Esophagus mucosa (tissue), 1 donor: ENCODE data around the gene CAD. TPM values are rescaled to one million over a fixed set of nuclear protein-coding genes. Genes with fewer than 3 reads are reported as not detected.

ENCODE experiments used
- ATAC-seq: fragments of 200-7000 bp; cut with Tn5 transposase; one replicate; pipeline ENCODE4 v1.9.1; 2020
- total RNA-seq: library from RNA; stranded (reverse); gene quantifications from one replicate; pipeline ENCODE4 v1.2.4, GENCODE V29; 2023
- donor health status: DM: yes; HTN: yes; CAD: no.

The CAD gene
- total RNA-seq, 1 donor from 2014 or later, result 26.7 TPM

DNA sequence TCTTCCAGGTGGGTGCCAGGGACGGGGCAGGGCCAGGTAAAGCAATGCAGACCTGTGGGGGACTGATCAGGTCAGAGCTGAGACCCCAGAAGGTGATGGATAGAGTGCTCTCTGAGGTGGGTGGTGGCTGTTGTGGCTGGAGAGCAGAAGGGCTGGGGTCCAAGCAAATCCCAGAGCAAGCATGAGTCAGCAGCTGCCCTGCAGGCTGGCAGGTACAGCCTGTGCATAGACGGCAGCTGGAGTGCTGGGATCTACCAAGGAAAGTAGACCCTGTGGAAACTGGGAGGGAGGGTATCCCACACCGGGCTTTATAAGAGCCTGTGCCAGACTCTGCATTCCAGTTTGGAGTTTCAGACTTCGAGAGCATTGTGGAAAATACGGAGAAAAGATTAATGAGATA, 65.7 kb downstream of the CAD start:
- peak; percentile 17 for ATAC-seq

- ATAC-seq, result no peak
These were observed 67.8 kb downstream of the CAD start for GRCh38 chr2:27284996-27285395.

DNA sequence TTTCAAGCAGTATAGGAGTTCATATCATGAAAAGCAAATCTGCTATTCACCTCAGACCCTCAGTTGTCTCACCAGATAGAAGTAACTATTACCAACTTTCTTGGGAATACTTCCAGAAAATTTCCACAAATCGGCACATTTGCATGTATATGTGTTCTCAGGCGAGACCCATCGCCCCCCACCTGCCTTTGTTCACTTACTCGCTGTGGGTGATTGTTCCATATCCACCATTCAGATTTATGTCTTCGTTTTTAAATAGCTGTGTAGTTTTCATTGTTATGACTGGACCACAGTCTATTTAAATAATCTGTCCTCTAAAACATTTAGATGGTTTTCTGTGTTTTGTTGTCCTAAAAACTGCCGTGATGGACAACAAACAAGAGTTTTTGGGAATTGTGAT, 68.3 kb downstream of the CAD start:
- ATAC-seq, result no peak

DNA sequence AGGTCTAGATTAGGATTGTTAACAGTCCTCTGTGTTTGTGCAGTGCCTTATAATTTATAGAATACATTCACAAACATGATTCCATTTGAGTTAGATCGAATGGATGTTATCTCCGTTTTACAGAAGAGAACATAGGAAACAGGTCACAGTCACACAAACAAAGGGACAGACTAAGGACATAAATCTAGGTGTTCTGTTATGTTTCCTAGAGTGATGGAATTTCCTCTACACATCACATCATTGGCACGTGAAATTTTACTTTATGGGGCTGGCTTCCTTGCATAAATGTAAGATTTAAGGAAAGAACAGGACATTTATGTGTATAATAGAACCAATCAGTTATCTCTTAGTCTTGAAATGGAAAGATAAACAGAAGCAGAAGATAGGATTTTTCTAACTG, 71.4 kb downstream of the CAD start:
- no peak for ATAC-seq

DNA sequence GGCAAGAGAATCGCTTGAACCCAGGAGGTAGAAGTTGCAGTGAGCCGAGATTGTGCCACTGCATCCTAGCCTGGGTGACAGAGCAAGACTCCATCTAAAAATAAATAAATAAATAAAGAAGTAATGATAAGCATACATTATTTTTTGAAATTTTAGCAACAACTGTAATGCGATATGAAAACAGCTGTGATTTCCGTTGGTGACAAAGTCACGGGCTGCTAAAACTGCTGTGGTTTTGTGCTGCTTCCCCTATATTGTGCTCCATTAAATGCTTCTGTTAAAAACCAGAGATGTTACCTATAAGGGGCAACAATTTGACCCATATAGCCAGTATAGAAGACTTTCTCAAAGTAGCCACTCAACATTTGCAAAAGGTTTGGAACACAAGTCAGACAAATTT, 73.4 kb downstream of the CAD start:
- ATAC-seq, result no peak

DNA sequence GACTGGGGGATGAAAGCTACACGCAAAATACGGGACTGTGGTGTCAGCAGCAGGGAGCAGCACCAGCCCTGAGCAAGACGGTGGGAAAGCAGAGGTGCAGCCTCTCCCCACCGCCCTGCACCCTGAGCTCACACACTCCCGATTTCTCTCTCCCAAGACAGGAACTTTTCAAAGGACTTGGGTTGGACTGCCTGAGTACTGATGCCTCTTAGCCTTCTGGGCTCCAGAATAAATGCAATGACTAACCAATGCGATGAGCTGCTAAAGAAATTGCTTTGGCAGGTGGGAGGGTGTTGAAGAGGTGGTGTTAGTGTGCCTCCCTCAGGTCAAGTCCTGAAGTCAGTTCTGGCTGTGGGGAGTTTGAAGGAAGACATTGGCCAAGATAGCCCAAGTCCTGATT, 74.7 kb downstream of the CAD start:
- ATAC-seq, result peak; percentile 36

Other genes with a start within 250 kb of the CAD start
- 6.9 TPM for gene MAPRE3, start 246.7 kb upstream of the CAD start, total RNA-seq
- 29.7 TPM for gene TMEM214, start 184.4 kb upstream of the CAD start, total RNA-seq
- 14.1 TPM for gene AGBL5, start 165.7 kb upstream of the CAD start, total RNA-seq
- 258 TPM for gene OST4, start 145.7 kb upstream of the CAD start, total RNA-seq
- gene EMILIN1, start 138.8 kb upstream of the CAD start, total RNA-seq, result 3.0 TPM
- 3.5 TPM for gene KHK, start 130.6 kb upstream of the CAD start, total RNA-seq
- 0.96 TPM for gene CGREF1, start 98.2 kb upstream of the CAD start, total RNA-seq
- not detected for gene ABHD1, start 93.6 kb upstream of the CAD start, total RNA-seq
- gene PREB, start 82.7 kb upstream of the CAD start, total RNA-seq, result 26.5 TPM
- gene PRR30, start 78.0 kb upstream of the CAD start, total RNA-seq, result not detected
- gene TCF23, start 68.4 kb upstream of the CAD start, total RNA-seq, result not detected
- 75.0 TPM for gene ATRAID, start 5.3 kb upstream of the CAD start, total RNA-seq
- 15.6 TPM for gene SLC5A6, start 5.1 kb upstream of the CAD start, total RNA-seq
- not detected for gene SLC30A3, start 45.7 kb downstream of the CAD start, total RNA-seq
- not detected for gene DNAJC5G, start 58.1 kb downstream of the CAD start, total RNA-seq
- gene TRIM54, start 65.1 kb downstream of the CAD start, total RNA-seq, result 0.16 TPM
- 0.56 TPM for gene UCN, start 91.1 kb downstream of the CAD start, total RNA-seq
- gene MPV17, start 105.7 kb downstream of the CAD start, total RNA-seq, result 42.7 TPM
- gene GTF3C2, start 139.4 kb downstream of the CAD start, total RNA-seq, result 50.8 TPM
- gene EIF2B4, start 153.0 kb downstream of the CAD start, total RNA-seq, result 29.2 TPM
- gene SNX17, start 153.2 kb downstream of the CAD start, total RNA-seq, result 62.1 TPM
- gene ZNF513, start 163.4 kb downstream of the CAD start, total RNA-seq, result 11.4 TPM
- 57.3 TPM for gene PPM1G, start 192.2 kb downstream of the CAD start, total RNA-seq
- gene NRBP1, start 211.3 kb downstream of the CAD start, total RNA-seq, result 86.6 TPM
- 26.0 TPM for gene KRTCAP3, start 225.0 kb downstream of the CAD start, total RNA-seq